Thyroid gland (tissue), 4 donors: ENCODE measurements around the gene TMEM255B. TPM values are rescaled to one million over a fixed set of nuclear protein-coding genes. Genes with fewer than 3 reads are reported as not detected.

Experiments
- DNase-seq, 2 donors: peaks; one replicate each; pipeline ENCODE4 v3.0.0-alpha.2; 2019
- H3K27ac ChIP-seq, 3 donors: fragments of 200-600 bp; sonication (generic); 1 replicate in 2 of 3; 2 replicates in 1 of 3; pipeline ENCODE4 v1.5.1; 2016 to 2019; ENCODE audit warnings: mild to moderate bottlenecking in 1 of 3, moderate library complexity in 1 of 3
- H3K27me3 ChIP-seq: fragments of 200-600 bp; sonication (generic); one replicate; pipeline ENCODE4 v1.5.1; 2019
- H3K36me3 ChIP-seq, 2 donors: fragments of 200-600 bp; sonication (generic); one replicate each; pipeline ENCODE4 v1.5.1; 2016 to 2019
- H3K4me1 ChIP-seq, 2 donors: fragments of 200-600 bp; sonication (generic); one replicate each; pipeline ENCODE4 v1.5.1; 2017 to 2019
- H3K4me3 ChIP-seq, 3 donors: fragments of 200-600 bp; sonication (generic); replicated peaks in 1 of 3; 1 replicate in 2 of 3; 2 replicates in 1 of 3; pipeline ENCODE4 v1.5.1; 2016; ENCODE audit warnings: mild to moderate bottlenecking in 1 of 3
- H3K9me3 ChIP-seq: fragments of 200-600 bp; sonication (generic); one replicate; pipeline ENCODE4 v1.5.1; 2017
- POLR2A ChIP-seq, 2 donors: fragments of 450-650 bp; IDR thresholded peaks; one replicate each; pipeline ENCODE4 v1.6.1; 2017; ENCODE audit warnings: antibody characterized with exemption in 2 of 2, mild to moderate bottlenecking in 2 of 2, moderate library complexity in 1 of 2
- WGBS, 2 donors: methylation state at CpG; one replicate each; pipeline ENCODE4 v1.1.5; 2017; 5-methylcytosine and 5-hydroxymethylcytosine counted together
- intact Hi-C: fragments of 100-400 bp; cut with DNase I; formaldehyde crosslinking; loops from one replicate; pipeline ENCODE4 v1.15.1; 2023
- total RNA-seq, 4 donors: library from RNA; depleted of rRNA; stranded (reverse); fragments of >200 nt; gene quantifications; one replicate each; pipeline ENCODE4 v1.2.3, GENCODE V29; 2016
- TF ChIP-seq, protein P1 (sequence below), 6 experiments: fragments of 200-600 bp in 3 of 6; fragments of 450-650 bp in 3 of 6; sonication (generic) in 3 of 6; IDR thresholded peaks; one replicate each; pipeline ENCODE4 v1.5.1; 2016 to 2019; ENCODE audit warnings: antibody characterized with exemption in 6 of 6, mild to moderate bottlenecking in 2 of 6, inconsistent platforms in 1 of 6, moderate library complexity in 1 of 6

The TMEM255B gene
- total RNA-seq, 4 donors from 2014 or later, result 6.1 to 9.2 (median 8.3) TPM

DNA sequence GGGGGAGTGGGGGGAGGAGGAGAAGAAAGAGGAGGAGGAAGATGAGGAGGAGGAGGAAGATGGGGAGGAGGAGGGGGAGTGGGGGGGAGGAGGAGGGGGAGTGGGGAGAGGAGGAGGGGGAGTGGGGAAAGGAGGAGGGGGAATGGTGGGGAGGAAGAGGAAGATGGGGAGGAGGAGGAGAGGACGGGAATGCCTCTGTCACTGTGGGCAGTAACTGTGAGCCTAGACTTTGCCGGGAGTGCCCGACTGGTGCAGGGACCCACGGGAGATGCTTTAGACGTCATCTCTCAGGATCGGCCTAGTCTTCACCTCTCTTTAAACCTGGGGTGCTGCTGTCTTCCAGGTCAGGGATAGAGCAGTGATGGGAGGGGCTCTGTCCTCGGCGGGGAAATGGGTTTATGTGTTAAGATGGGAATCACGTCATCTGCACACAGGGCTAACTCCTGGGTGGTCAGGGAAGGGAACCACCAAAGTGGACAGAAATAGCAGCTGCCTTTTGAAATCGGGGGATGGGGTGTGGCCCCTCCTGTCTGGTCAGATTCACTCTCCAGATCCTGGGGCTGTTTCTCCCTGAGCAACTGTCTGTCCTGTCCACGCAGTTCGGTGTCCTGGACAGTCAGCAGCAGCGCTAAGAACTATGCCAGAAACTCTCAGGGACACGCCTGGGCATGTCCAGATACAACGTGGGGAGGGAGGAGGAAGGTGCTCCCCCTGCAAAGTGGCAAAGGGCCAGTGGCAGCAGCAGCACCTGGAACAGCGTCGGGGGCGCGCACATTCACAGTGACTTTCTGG, 77.9 kb downstream of the TMEM255B start:
- H3K27me3 ChIP-seq, result no peaks in the 10 kb centered on the region
- no peak overlapping the region for H3K4me3 ChIP-seq
- intact Hi-C loops, result no loop called here
- H3K27ac ChIP-seq, result peak overlapping the region; percentile 58 to 91 (median 77)
- peaks cover 43 to 44% of the 10 kb centered on the region in 2 donors for H3K4me1 ChIP-seq
- WGBS, 2 donors, result 49 to 60% methylated on average over 16 to 19 of the region's 19 CpGs
- no peaks in the 10 kb centered on the region for H3K9me3 ChIP-seq
- H3K36me3 ChIP-seq, result peaks cover 14 to 24% of the 10 kb centered on the region in 2 donors
- peak in 1 of 2 donors; percentile 30 for TF ChIP-seq POLR2A (IDR thresholded peaks at IDR 0.05)
- TF ChIP-seq, protein P1, sequence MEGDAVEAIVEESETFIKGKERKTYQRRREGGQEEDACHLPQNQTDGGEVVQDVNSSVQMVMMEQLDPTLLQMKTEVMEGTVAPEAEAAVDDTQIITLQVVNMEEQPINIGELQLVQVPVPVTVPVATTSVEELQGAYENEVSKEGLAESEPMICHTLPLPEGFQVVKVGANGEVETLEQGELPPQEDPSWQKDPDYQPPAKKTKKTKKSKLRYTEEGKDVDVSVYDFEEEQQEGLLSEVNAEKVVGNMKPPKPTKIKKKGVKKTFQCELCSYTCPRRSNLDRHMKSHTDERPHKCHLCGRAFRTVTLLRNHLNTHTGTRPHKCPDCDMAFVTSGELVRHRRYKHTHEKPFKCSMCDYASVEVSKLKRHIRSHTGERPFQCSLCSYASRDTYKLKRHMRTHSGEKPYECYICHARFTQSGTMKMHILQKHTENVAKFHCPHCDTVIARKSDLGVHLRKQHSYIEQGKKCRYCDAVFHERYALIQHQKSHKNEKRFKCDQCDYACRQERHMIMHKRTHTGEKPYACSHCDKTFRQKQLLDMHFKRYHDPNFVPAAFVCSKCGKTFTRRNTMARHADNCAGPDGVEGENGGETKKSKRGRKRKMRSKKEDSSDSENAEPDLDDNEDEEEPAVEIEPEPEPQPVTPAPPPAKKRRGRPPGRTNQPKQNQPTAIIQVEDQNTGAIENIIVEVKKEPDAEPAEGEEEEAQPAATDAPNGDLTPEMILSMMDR (IDR thresholded peaks at IDR 0.05), result no peak
- peak; percentile 58 to 81 for DNase-seq

DNA sequence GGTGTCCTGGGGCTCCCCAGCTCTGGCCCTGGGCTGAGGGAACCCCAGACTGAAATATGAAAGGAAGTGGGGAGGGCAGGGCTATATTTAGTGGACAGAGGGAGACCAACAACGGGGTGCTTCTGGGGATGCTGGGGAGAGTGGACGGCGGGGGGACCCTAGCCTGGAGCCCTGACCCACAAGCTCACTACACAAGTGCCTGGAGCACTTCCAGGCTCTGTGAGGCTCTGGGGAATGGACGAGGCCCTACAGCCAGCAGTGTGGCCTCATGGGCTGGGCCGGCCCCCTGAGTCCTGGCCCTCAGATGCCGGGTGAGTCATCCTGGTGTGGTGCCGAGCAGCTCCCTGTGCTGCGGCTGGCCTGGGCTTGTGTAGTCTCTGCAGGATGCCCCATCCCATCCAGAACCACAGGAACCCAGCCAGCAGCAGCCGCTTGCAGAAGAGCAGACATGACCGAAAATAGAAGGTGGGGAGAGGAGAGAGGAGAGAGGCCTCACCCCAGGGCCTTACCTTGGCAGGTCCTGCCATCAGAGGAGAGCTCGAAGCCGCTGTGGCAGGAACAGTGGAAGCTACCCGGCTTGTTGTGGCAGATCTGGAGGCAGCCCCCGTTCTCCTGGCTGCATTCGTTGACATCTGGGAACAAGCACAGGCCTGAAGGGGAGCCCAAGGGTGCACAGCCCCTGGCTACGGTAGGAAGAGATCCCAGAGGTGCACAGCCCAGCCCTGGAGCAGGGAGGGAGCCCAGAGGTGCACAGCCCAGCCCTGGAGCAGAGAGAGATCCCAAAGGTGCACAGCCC, 78.7 kb downstream of the TMEM255B start:
- intact Hi-C loops, result no loop called here
- TF ChIP-seq POLR2A (IDR thresholded peaks at IDR 0.05), result peak in 1 of 2 donors; percentile 2
- TF ChIP-seq, protein P1 (IDR thresholded peaks at IDR 0.05), result no peak
- H3K4me1 ChIP-seq, result peaks cover 43 to 44% of the 10 kb centered on the region in 2 donors

DNA sequence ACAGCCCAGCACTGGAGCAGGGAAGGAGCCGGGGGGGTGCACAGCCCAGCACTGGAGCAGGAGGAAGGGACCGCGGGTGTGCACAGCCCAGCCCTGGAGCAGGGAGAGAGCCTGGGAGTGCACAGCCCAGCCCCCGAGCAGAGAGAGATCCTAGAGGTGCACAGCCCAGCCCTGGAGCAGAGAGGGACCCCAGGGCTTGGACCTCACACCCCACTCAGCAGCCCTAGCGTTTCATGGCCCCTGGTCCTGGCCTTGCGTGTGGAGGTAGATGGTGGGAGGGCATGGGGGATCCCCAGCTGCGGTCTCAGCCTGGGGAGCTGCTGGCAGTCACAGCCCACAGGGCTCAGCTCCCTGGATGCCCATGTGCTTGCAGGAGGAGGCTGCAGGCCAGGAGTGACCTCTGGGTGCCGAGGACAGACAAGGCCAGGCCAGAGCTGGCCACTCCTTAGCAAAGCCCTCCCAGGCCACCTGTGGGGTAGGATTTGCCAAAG, 79.7 kb downstream of the TMEM255B start:
- H3K27me3 ChIP-seq, result no peaks in the 10 kb centered on the region
- no peak overlapping the region for H3K4me3 ChIP-seq
- no peak for DNase-seq
- WGBS, 2 donors, result 92 to 95% methylated on average over 4 to 7 of the region's 8 CpGs
- H3K4me1 ChIP-seq, result peaks cover 43 to 44% of the 10 kb centered on the region in 2 donors
- TF ChIP-seq POLR2A (IDR thresholded peaks at IDR 0.05), result no peak
- TF ChIP-seq, protein P1 (IDR thresholded peaks at IDR 0.05), result no peak
- H3K36me3 ChIP-seq, result peaks cover 9 to 14% of the 10 kb centered on the region in 2 donors
- no peaks in the 10 kb centered on the region for H3K9me3 ChIP-seq
- peak overlapping the region in 1 of 3 donors; percentile 77 for H3K27ac ChIP-seq
- intact Hi-C loops, result no loop called here

More for the DNA sequence above, 78.7 kb downstream of the TMEM255B start:
- DNase-seq, result peak; percentile 83 to 96
- H3K27me3 ChIP-seq, result no peaks in the 10 kb centered on the region
- H3K4me3 ChIP-seq, result no peak overlapping the region
- H3K36me3 ChIP-seq, result peaks cover 11 to 16% of the 10 kb centered on the region in 2 donors
- H3K9me3 ChIP-seq, result no peaks in the 10 kb centered on the region
- H3K27ac ChIP-seq, result peak overlapping the region; percentile 58 to 91 (median 77)
- 40 to 56% methylated on average over 16 of the region's 16 CpGs for WGBS, 2 donors

DNA sequence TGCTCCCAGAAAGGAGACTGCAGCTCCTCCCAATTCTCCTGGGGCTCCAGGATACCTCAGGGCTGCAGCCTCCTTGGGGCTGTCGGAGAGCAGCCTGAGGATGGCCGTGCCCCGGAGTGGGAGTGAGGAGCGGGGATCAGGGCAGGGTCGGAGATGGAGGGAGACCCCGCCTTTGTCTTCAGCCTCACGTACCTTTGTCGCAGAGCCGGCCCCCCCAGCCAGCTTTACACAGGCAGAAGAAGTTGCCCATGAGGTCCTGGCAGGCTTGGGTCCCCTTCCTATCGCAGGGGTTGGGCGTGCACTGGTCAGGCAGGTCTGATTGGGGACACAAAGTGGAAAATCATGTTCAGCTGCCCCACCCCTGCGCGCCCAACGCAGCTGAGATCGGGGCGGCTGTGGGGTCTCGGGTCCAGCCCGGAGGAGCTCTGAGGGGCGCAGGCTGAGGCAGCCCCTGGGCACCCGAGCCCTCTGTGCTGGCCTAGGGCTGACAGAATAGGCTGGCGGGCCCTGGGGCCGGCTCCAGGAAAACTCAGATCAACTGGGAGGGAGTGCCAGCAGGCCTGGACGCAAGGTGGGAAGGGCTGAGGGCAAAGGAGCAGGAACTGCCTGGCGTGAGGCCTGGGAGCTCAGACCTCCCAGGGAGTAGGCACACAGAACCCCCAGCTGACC, 80.6 kb downstream of the TMEM255B start:
- TF ChIP-seq, protein P1 (IDR thresholded peaks at IDR 0.05), result no peak
- TF ChIP-seq POLR2A (IDR thresholded peaks at IDR 0.05), result no peak
- peak overlapping the region; percentile 41 to 61 (median 60) for H3K27ac ChIP-seq
- peaks cover under 1 to 13% of the 10 kb centered on the region in 2 donors for H3K36me3 ChIP-seq
- H3K9me3 ChIP-seq, result no peaks in the 10 kb centered on the region
- peaks cover 43 to 45% of the 10 kb centered on the region in 2 donors for H3K4me1 ChIP-seq
- H3K27me3 ChIP-seq, result no peaks in the 10 kb centered on the region
- DNase-seq, result peak; percentile 71 to 80
- no peak overlapping the region for H3K4me3 ChIP-seq
- WGBS, 2 donors, result 76 to 81% methylated on average over 17 to 20 of the region's 24 CpGs
- intact Hi-C loops, result no loop called here
